HG02588 (cell line): ENCODE results near the gene LRRC10B.

Experiments used
- ATAC-seq: cut with Tn5 transposase; IDR thresholded peaks from one replicate; pipeline ENCODE4 v1.9.1; 2021; ENCODE audit warnings: mild to moderate bottlenecking, moderate library complexity; ENCODE audit not compliant: unreplicated experiment

The LRRC10B gene

GRCh38 chr11:61543606-61544306 is 35.2 kb downstream of the LRRC10B start:
- no peak for ATAC-seq

- no peak for ATAC-seq
These were observed 35.9 kb downstream of the LRRC10B start for GRCh38 chr11:61544466-61544865.

GRCh38 chr11:61545341-61545740 is 36.8 kb downstream of the LRRC10B start:
- ATAC-seq = no peak

- ATAC-seq = no peak
These were observed 37.4 kb downstream of the LRRC10B start for GRCh38 chr11:61545921-61546320.

- ATAC-seq = no peak
These were observed 38.1 kb downstream of the LRRC10B start for GRCh38 chr11:61546663-61547062.

GRCh38 chr11:61547246-61547645 is 38.7 kb downstream of the LRRC10B start:
- ATAC-seq = no peak

- no peak for ATAC-seq
These were observed 40.6 kb downstream of the LRRC10B start for GRCh38 chr11:61549177-61549576.

- no peak for ATAC-seq
These were observed 41.4 kb downstream of the LRRC10B start for GRCh38 chr11:61549662-61550568.

GRCh38 chr11:61550665-61551227 is 42.2 kb downstream of the LRRC10B start:
- ATAC-seq = no peak

GRCh38 chr11:61551634-61552033 is 43.1 kb downstream of the LRRC10B start:
- no peak for ATAC-seq

- ATAC-seq = no peak
These were observed 43.6 kb downstream of the LRRC10B start for GRCh38 chr11:61552108-61552635.

- no peak for ATAC-seq
These were observed 45.0 kb downstream of the LRRC10B start for GRCh38 chr11:61553373-61554171.

GRCh38 chr11:61554172-61554988 is 45.8 kb downstream of the LRRC10B start:
- ATAC-seq = no peak

- no peak for ATAC-seq
These were observed 46.8 kb downstream of the LRRC10B start for GRCh38 chr11:61555051-61555969.

GRCh38 chr11:61555978-61556377 is 47.4 kb downstream of the LRRC10B start:
- ATAC-seq = no peak

GRCh38 chr11:61556621-61557020 is 48.1 kb downstream of the LRRC10B start:
- no peak for ATAC-seq
